Keratinocyte (primary cell): ENCODE data around the gene YBX1.

Source experiments
- EZH2 ChIP-seq: IDR thresholded peaks from one replicate; pipeline ENCODE4 v1.6.1; 2012; ENCODE audit warnings: inconsistent platforms, mild to moderate bottlenecking, low read length, moderate library complexity
- TF ChIP-seq, protein P1 (sequence below), 3 experiments: IDR thresholded peaks in 1 of 3; conservative IDR thresholded peaks in 1 of 3; optimal IDR thresholded peaks in 1 of 3; 2 replicates in 2 of 3; 3 replicates in 1 of 3; pipeline versions ENCODE3 to v1.5.1; 2011; ENCODE audit warnings: low read length in 3 of 3, mild to moderate bottlenecking in 3 of 3, moderate library complexity in 2 of 3, control low read depth in 1 of 3, inconsistent platforms in 1 of 3; ENCODE audit not compliant: insufficient read depth in 2 of 3; ENCODE audit errors: extremely low read depth in 1 of 3

DNA sequence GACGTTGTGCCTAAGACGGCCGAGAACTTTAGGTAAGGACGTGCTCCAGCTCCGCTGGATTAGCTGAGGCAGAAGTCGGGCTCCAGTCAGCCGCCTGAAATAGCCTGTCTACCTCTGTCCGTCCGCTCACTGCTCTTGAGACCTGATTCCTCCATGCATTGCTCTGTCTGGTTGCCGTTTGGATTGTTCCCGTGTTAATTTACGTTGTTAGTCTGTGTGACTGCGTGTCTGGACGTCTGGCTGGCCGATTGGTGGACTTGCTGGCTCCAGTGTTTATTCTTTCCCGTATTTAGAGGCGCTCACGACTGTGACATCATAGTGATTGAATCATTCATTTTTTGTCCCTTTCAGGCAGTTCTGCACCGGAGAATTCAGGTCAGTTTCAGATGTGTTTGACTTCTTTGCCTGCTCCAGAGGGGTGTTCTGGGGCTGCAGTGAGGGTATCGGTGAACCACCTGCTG is 23.3 kb upstream of the YBX1 start:
- no peak for TF ChIP-seq EZH2
- TF ChIP-seq, protein P1, sequence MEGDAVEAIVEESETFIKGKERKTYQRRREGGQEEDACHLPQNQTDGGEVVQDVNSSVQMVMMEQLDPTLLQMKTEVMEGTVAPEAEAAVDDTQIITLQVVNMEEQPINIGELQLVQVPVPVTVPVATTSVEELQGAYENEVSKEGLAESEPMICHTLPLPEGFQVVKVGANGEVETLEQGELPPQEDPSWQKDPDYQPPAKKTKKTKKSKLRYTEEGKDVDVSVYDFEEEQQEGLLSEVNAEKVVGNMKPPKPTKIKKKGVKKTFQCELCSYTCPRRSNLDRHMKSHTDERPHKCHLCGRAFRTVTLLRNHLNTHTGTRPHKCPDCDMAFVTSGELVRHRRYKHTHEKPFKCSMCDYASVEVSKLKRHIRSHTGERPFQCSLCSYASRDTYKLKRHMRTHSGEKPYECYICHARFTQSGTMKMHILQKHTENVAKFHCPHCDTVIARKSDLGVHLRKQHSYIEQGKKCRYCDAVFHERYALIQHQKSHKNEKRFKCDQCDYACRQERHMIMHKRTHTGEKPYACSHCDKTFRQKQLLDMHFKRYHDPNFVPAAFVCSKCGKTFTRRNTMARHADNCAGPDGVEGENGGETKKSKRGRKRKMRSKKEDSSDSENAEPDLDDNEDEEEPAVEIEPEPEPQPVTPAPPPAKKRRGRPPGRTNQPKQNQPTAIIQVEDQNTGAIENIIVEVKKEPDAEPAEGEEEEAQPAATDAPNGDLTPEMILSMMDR (optimal IDR thresholded peaks at IDR 0.05 in 1 of 3, IDR thresholded peaks at IDR 0.05 in 1 of 3, conservative IDR thresholded peaks at IDR 0.05 in 1 of 3; ENCODE audit: extremely low read depth in 1 of 3, insufficient read depth in 2 of 3, low read length in 3 of 3), result no peak
